ENCODE measurements around the gene RPLP2.

Gene RPLP2

DNA sequence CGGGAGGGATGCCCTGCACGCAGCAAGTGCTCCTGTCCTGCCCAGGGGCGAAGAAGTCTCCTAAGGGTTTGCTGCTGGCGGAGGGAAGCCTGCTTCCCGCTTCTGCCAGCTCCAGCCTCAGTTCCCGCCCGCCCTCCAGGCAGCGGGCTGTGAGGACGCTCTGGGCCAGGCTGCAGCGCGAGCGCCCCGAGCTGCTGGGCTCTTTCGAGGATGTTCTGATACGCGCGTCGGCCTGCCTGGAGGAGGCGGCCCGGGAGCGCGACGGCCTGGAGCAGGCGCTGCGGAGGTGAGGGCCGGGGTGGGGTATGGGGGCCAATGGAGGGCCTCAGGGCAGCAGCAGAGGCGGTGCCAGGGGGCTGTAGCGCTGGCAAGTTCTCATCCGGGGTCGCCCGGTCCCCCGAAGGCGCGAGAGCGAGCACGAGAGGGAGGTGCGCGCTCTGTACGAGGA lies 20.1 kb downstream of the RPLP2 start:
- Histone ChIP-seq H3K27me3 (ENCODE audit: control insufficient read depth, insufficient read depth, low read length) (no peaks in the 10 kb centered on the region), H3K9me3 (ENCODE audit: control insufficient read depth, low read length) (no peaks in the 10 kb centered on the region), H3K9ac (no peak overlapping the region), H3K4me3 (ENCODE audit: low read depth, low read length) (peak overlapping the region; percentile 22), H3K36me3 (ENCODE audit: control insufficient read depth, insufficient read depth, low read length) (no peaks in the 10 kb centered on the region), H3K4me2 (ENCODE audit: low read length) (peak overlapping the region; percentile 57), H2AFZ (peak overlapping the region; percentile 3), H3K4me1 (peaks cover 2% of the 10 kb centered on the region), H3K79me2 (no peaks in the 10 kb centered on the region), H3K27ac (no peak overlapping the region)
- TF ChIP-seq, protein P1, sequence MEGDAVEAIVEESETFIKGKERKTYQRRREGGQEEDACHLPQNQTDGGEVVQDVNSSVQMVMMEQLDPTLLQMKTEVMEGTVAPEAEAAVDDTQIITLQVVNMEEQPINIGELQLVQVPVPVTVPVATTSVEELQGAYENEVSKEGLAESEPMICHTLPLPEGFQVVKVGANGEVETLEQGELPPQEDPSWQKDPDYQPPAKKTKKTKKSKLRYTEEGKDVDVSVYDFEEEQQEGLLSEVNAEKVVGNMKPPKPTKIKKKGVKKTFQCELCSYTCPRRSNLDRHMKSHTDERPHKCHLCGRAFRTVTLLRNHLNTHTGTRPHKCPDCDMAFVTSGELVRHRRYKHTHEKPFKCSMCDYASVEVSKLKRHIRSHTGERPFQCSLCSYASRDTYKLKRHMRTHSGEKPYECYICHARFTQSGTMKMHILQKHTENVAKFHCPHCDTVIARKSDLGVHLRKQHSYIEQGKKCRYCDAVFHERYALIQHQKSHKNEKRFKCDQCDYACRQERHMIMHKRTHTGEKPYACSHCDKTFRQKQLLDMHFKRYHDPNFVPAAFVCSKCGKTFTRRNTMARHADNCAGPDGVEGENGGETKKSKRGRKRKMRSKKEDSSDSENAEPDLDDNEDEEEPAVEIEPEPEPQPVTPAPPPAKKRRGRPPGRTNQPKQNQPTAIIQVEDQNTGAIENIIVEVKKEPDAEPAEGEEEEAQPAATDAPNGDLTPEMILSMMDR (IDR thresholded peaks at IDR 0.05): no peak

DNA sequence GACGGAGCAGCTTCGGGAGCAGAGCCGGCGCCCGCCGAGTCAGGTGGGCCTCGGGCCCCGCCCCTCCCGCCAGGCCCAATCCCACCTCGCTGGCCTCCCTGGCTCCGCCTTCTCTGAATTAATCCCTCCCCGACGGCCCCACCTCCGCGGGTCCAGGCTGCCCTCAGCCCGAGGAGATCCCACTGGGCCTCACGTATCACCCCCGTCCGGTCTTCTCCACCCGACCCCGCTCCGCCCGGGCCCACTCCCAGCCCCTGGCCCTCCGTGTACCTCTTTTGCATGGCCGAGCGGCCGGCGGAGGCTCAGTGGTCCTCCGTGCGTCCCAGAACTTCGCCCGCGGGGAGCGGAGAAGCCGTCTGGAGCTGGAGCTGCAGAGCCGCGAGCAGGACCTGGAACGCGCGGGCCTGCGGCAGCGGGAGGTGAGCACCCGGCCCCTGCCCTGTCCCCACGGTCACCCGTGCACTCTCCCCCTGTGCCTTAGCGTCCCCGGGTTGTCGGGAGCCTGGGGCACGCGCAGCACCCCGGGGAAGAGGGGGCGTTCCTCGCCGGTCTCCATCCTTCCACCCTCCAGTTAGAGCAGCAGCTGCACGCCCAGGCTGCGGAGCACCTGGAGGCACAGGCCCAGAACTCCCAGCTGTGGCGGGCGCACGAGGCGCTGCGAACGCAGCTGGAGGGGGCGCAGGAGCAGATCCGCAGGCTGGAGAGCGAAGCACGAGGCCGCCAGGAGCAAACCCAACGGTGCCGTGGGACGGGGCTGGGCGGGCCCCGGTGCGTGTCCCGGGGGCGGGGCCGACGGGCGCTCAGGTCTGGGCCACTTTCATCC lies 20.7 kb downstream of the RPLP2 start:
- Histone ChIP-seq H2AFZ (peak overlapping the region; percentile 38), H3K4me3 (ENCODE audit: low read depth, low read length) (peak overlapping the region; percentile 25), H3K4me2 (ENCODE audit: low read length) (peak overlapping the region; percentile 57), H3K36me3 (ENCODE audit: control insufficient read depth, insufficient read depth, low read length) (no peaks in the 10 kb centered on the region), H3K27me3 (ENCODE audit: control insufficient read depth, insufficient read depth, low read length) (no peaks in the 10 kb centered on the region), H3K9ac (no peak overlapping the region), H3K79me2 (no peaks in the 10 kb centered on the region), H3K9me3 (ENCODE audit: control insufficient read depth, low read length) (no peaks in the 10 kb centered on the region), H3K4me1 (peaks cover 2% of the 10 kb centered on the region), H3K27ac (no peak overlapping the region)
- TF ChIP-seq, protein P1 (IDR thresholded peaks at IDR 0.05): no peak

DNA sequence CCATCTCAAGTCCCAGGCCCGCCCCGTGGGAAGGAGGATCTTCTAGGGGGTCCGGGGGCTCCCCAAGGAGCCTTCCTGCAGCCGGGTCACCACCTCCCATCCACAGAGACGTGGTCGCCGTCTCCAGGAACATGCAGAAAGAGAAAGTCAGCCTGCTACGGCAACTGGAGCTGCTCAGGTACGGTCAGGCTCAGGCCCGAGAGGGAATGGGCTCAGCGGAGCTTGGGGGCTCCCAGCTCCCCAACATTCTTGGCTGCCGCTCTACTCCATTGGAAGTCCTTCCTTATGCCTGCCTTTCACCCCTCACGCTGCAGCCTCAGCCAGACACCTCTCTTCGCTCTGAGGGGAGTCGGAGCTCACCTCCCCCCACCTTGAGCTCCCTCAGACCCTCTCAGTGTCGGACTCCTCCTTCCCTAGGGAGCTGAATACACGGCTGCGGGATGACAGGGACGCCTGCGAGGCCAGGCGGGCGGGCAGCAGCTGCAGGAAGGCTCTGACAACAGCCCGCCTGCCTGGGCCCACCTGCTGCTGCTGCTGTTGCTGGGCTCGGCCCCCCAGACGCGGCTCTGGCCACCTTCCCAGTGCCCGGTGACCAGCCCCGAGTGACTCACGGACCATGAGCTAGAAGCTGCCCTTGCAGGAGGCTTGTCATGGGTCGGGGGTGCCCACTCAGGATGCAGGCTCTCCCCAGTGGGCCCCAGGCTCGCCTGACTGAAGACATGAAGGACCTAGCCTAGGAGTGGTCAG lies 21.5 kb downstream of the RPLP2 start:
- TF ChIP-seq, protein P1 (IDR thresholded peaks at IDR 0.05): no peak
- Histone ChIP-seq H2AFZ (no peak overlapping the region), H3K27ac (no peak overlapping the region), H3K36me3 (ENCODE audit: control insufficient read depth, insufficient read depth, low read length) (no peaks in the 10 kb centered on the region), H3K9me3 (ENCODE audit: control insufficient read depth, low read length) (no peaks in the 10 kb centered on the region), H3K79me2 (no peaks in the 10 kb centered on the region), H3K27me3 (ENCODE audit: control insufficient read depth, insufficient read depth, low read length) (no peaks in the 10 kb centered on the region), H3K9ac (no peak overlapping the region), H3K4me3 (ENCODE audit: low read depth, low read length) (no peak overlapping the region), H3K4me1 (peaks cover 2% of the 10 kb centered on the region), H3K4me2 (ENCODE audit: low read length) (no peak overlapping the region)

DNA sequence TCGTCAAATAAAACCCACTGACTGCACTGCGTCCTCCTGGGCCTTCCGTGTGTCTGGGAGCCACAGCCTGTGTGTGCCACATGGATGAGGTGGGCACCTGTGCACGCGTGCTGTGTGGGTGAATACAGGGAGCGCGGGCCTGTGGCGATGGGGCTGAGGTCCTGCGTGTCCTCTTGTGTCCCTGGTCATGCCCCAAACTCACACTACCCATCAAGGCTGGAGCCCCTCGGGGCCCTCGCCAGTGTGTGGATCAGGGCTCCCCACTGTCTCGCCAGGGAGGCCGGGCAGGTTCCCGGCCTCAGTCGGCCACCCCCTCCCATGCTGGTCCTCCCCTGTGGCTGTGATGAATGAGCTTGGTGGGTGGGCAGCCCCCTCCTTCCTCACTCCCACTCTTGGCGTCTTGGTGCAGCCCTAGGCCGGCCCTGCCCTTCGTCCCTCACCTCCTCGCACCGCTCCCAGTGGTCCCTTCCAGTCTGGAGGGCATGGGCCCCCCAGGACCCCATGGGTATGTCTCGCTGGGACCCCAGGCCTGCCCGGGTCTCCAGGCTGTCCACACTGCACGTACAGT lies 22.3 kb downstream of the RPLP2 start:
- H3K36me3 ChIP-seq (ENCODE audit: control insufficient read depth, insufficient read depth, low read length): no peaks in the 10 kb centered on the region
- peak overlapping the region; percentile 68 for H2AFZ ChIP-seq
- H3K9me3 ChIP-seq (ENCODE audit: control insufficient read depth, low read length): no peaks in the 10 kb centered on the region
- H3K4me1 ChIP-seq: peaks cover 2% of the 10 kb centered on the region
- TF ChIP-seq, protein P1 (IDR thresholded peaks at IDR 0.05): no peak
- no peaks in the 10 kb centered on the region for H3K79me2 ChIP-seq
- no peak overlapping the region for H3K27ac ChIP-seq
- H3K27me3 ChIP-seq (ENCODE audit: control insufficient read depth, insufficient read depth, low read length): no peaks in the 10 kb centered on the region
- H3K4me3 ChIP-seq (ENCODE audit: low read depth, low read length): peak overlapping the region; percentile 20
- H3K4me2 ChIP-seq (ENCODE audit: low read length): peak overlapping the region; percentile 21
- H3K9ac ChIP-seq: no peak overlapping the region
